PC-9 (cell line): ENCODE data around the gene INTS13. TPM values are rescaled to one million over a fixed set of nuclear protein-coding genes. Genes with fewer than 3 reads are reported as not detected.

ENCODE experiments used
- BruUV-seq: library from RNA; stranded (reverse); fragments of 400-500 nt; replicated peaks from 2 replicates; lab custom pipeline; 2021; lab: Mats Ljungman, UMichigan
- CTCF ChIA-PET: fragments of 300-600 bp; sonication (Branson Sonifier 250); formaldehyde crosslinking; loops from one replicate; lab custom pipeline; 2022; ENCODE audit warnings: antibody characterized with exemption; lab: Charles Lee
- POLR2A ChIA-PET: fragments of 300-600 bp; sonication (Branson Sonifier 250); formaldehyde crosslinking; loops from one replicate; lab custom pipeline; 2022; ENCODE audit warnings: antibody characterized with exemption; ENCODE audit not compliant: unreplicated experiment; lab: Charles Lee
- DNase-seq, 2 experiments: peaks; one replicate each; pipeline versions ENCODE4 v3.0.0 to v3.0.0-alpha.2; 2015 to 2022; ENCODE audit warnings: mixed read lengths in 1 of 2
- H2AFZ ChIP-seq: fragments of 200-600 bp; sonication (generic); 2 replicates; pipeline ENCODE4 v1.8.1; 2017; ENCODE audit warnings: antibody characterized with exemption
- H3F3A ChIP-seq: fragments of 200-600 bp; sonication (generic); 2 replicates; pipeline ENCODE4 v1.8.1; 2017; ENCODE audit warnings: antibody characterized with exemption, mild to moderate bottlenecking, low read depth; ENCODE audit not compliant: insufficient read depth
- H3K27ac ChIP-seq: fragments of 200-600 bp; sonication (generic); 2 replicates; pipeline ENCODE4 v1.6.1; 2016; ENCODE audit warnings: mixed run types
- H3K27me3 ChIP-seq: fragments of 200-600 bp; sonication (generic); 2 replicates; pipeline ENCODE4 v1.6.1; 2016; ENCODE audit warnings: low read depth, mixed run types; ENCODE audit not compliant: insufficient read depth
- H3K36me3 ChIP-seq: fragments of 200-600 bp; sonication (generic); 2 replicates; pipeline ENCODE4 v1.6.1; 2016; ENCODE audit warnings: low read depth, mixed run types
- H3K4me1 ChIP-seq: fragments of 200-600 bp; sonication (generic); replicated peaks from 2 replicates; pipeline ENCODE4 v1.6.1; 2016; ENCODE audit warnings: mixed run types; ENCODE audit not compliant: insufficient read depth
- H3K4me2 ChIP-seq: fragments of 200-600 bp; sonication (generic); 2 replicates; pipeline ENCODE4 v1.6.1; 2017; ENCODE audit warnings: mixed run types
- H3K4me3 ChIP-seq: fragments of 200-600 bp; sonication (generic); 2 replicates; pipeline ENCODE4 v1.6.1; 2016; ENCODE audit warnings: mixed run types
- H3K79me2 ChIP-seq: fragments of 200-600 bp; sonication (generic); 2 replicates; pipeline ENCODE4 v1.6.1; 2017; ENCODE audit warnings: low read depth, mixed run types
- H3K9me2 ChIP-seq: fragments of 200-600 bp; sonication (generic); 2 replicates; pipeline ENCODE4 v1.8.1; 2017; ENCODE audit warnings: mild to moderate bottlenecking; ENCODE audit not compliant: insufficient read depth
- H3K9me3 ChIP-seq: fragments of 200-600 bp; sonication (generic); 2 replicates; pipeline ENCODE4 v1.8.1; 2016; ENCODE audit warnings: low read depth; ENCODE audit not compliant: insufficient read depth
- H4K20me1 ChIP-seq: fragments of 200-600 bp; sonication (generic); 2 replicates; pipeline ENCODE4 v1.8.1; 2017; ENCODE audit not compliant: insufficient read depth
- CTCF ChIP-seq: fragments of 200-600 bp; sonication (generic); conservative IDR thresholded peaks from 2 replicates; pipeline ENCODE4 v1.6.1; 2017; ENCODE audit warnings: mixed run types, antibody characterized with exemption, mild to moderate bottlenecking, moderate library complexity
- EZH2 ChIP-seq: fragments of 200-600 bp; sonication (generic); IDR thresholded peaks from 2 replicates; pipeline ENCODE4 v1.8.0; 2017; ENCODE audit warnings: antibody characterized with exemption, low read depth
- intact Hi-C: fragments of 100-400 bp; cut with micrococcal nuclease; formaldehyde crosslinking; loops from one replicate; pipeline ENCODE4 v1.10.0; 2022; ENCODE audit not compliant: unreplicated experiment
- total RNA-seq: library from RNA; stranded (reverse); gene quantifications from 2 replicates; pipeline ENCODE4 v1.2.3, GENCODE V29; 2021

Gene INTS13
- total RNA-seq, 1 experiment from 2014 or later: 40.8 TPM

GRCh38 chr12:26948309-26948708, 10.5 kb upstream of the INTS13 start:
- H4K20me1 ChIP-seq: peaks cover 10% of the 10 kb centered on the region; the same call in 1 of the 2 replicates
- no TSS peak for BruUV-seq
- H3K36me3 ChIP-seq: peaks cover 5% of the 10 kb centered on the region; the same call in 1 of the 2 replicates
- POLR2A ChIA-PET: no interaction called here
- H3F3A ChIP-seq: no peaks in the 10 kb centered on the region; the same call in 1 of the 2 replicates
- no peak overlapping the region for H3K4me2 ChIP-seq
- H3K4me1 ChIP-seq: no peaks in the 10 kb centered on the region
- H2AFZ ChIP-seq: no peak overlapping the region
- H3K4me3 ChIP-seq: no peak overlapping the region
- H3K79me2 ChIP-seq: peaks cover 92% of the 10 kb centered on the region
- H3K27me3 ChIP-seq: no peaks in the 10 kb centered on the region
- CTCF ChIA-PET: no interaction called here
- no peak for DNase-seq
- H3K9me3 ChIP-seq: no peaks in the 10 kb centered on the region
- H3K27ac ChIP-seq: no peak overlapping the region
- intact Hi-C loops: no loop called here
- no peaks in the 10 kb centered on the region for H3K9me2 ChIP-seq
- TF ChIP-seq CTCF (no peak), EZH2 (no peak)

GRCh38 chr12:26941215-26941594, 3.4 kb upstream of the INTS13 start:
- Histone ChIP-seq H4K20me1 (peaks cover 4% of the 10 kb centered on the region; the same call in 1 of the 2 replicates), H3K27ac (no peak overlapping the region), H3K4me1 (peaks cover 36% of the 10 kb centered on the region), H3K9me2 (no peaks in the 10 kb centered on the region), H3K4me3 (no peak overlapping the region), H3K27me3 (no peaks in the 10 kb centered on the region), H3K36me3 (peaks cover 5% of the 10 kb centered on the region; the same call in 1 of the 2 replicates), H3F3A (peaks cover 19% of the 10 kb centered on the region), H3K4me2 (peak overlapping the region; percentile 81), H2AFZ (no peak overlapping the region), H3K9me3 (no peaks in the 10 kb centered on the region), H3K79me2 (peaks cover 93% of the 10 kb centered on the region)
- TF ChIP-seq CTCF (no peak), EZH2 (no peak)
- intact Hi-C loops: no loop called here
- POLR2A ChIA-PET: interaction anchor here (0.7 kb wide), 1 partner anchor 382 kb away, joined by 8 read pairs; no protein-coding TSS in a partner anchor
- CTCF ChIA-PET: no interaction called here
- DNase-seq: no peak
- BruUV-seq: no TSS peak

GRCh38 chr12:26940516-26941214, 2.9 kb upstream of the INTS13 start:
- H3K9me2 ChIP-seq: no peaks in the 10 kb centered on the region
- TF ChIP-seq CTCF (no peak), EZH2 (no peak)
- H3K4me1 ChIP-seq: peaks cover 40% of the 10 kb centered on the region
- H3K9me3 ChIP-seq: no peaks in the 10 kb centered on the region
- ChIA-PET CTCF (no interaction called here), POLR2A (interaction anchor here (0.7 kb wide), 1 partner anchor 383 kb away, joined by 8 read pairs; no protein-coding TSS in a partner anchor)
- DNase-seq: no peak
- H3K27ac ChIP-seq: no peak overlapping the region
- H3K4me2 ChIP-seq: peak overlapping the region; percentile 81
- peaks cover 4% of the 10 kb centered on the region; the same call in 1 of the 2 replicates for H4K20me1 ChIP-seq
- H2AFZ ChIP-seq: no peak overlapping the region
- H3K27me3 ChIP-seq: no peaks in the 10 kb centered on the region
- H3K36me3 ChIP-seq: peaks cover 5% of the 10 kb centered on the region; the same call in 1 of the 2 replicates
- H3F3A ChIP-seq: peaks cover 19% of the 10 kb centered on the region
- H3K79me2 ChIP-seq: peaks cover 93% of the 10 kb centered on the region
- peak overlapping the region; percentile 90; the same call in 1 of the 2 replicates for H3K4me3 ChIP-seq
- intact Hi-C loops: no loop called here
- no TSS peak for BruUV-seq
